Measurements from ENCODE around the gene HSBP1L1. TPM values are rescaled to one million over a fixed set of nuclear protein-coding genes. Genes with fewer than 3 reads are reported as not detected.

The HSBP1L1 gene
- total RNA-seq, result 10 to 100 TPM; 14.2 to 14.8 TPM

DNA sequence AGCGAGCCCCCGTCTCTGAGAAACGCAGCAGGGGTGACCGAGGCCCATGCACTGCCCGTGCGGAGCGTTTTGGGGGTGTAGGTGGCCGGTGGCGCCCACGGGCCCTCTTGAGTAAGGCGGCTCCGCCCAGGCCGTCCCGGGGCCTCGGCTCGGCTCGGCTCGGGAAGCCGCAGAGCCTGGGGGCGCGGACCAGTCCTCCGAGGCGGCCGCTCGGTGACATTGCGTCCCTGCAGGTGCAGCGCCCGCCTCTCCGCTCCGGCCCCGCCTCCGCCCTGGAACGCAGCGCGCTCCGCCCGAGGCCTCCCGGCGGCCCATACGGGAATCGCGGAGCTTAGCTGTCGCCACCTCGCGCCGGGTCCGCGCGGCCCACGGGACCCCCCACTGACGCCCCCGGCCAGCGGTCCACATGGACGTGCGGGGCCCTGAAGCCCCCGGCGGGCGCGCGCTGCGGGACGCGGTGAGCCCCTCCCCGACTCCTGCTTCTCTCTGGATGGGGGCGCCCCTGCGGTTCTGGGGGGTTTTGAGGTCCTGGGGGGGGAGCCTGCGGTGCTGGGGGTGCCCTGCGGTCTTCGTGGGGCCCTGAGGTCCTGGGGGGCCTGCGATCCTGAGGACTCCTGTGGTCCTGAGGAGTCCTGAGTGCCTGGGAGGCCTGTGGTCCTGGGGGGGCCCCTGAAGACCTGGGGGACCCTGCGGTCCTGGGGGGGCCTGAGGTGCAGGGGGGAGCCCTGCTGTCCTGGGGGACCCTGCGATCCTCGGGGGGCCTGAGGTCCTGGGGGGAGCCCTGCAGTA is at the start of gene HSBP1L1:
Gene HSBP1L1 (plus strand): TSS at position 314 of the 789 bp plus-strand sequence. CDS start 93 bp downstream, at position 407.
- intact Hi-C loops (cut with micrococcal nuclease), result loop anchor here (1.0 to 5.0 kb wide), 4 partner anchors 13 to 286 kb away; partner anchors contain the start of genes CTDP1, KCNG2, SLC66A2 and TXNL4A
- H3K27ac Mint-ChIP-seq, result peak within 1 kb of the TSS; percentile 80
- DNase-seq, result peak; percentile 78
- CTCF ChIA-PET, result interaction anchor here (0.6 to 1.0 kb wide), 3 partner anchors 20 to 124 kb away, joined by 3 to 5 read pairs (median 4); no protein-coding TSS in a partner anchor
- H3K4me3 Mint-ChIP-seq, result peak within 1 kb of the TSS; percentile 71
- H3K36me3 Mint-ChIP-seq (ENCODE audit: low read depth), result peaks cover 4% of the 10 kb centered on the region
- H3K27me3 Mint-ChIP-seq (ENCODE audit: low read depth), result no peaks in the 10 kb centered on the region
- H3K4me1 Mint-ChIP-seq (ENCODE audit: low read depth), result peaks cover 23% of the 10 kb centered on the region
- no peaks in the 10 kb centered on the region for H3K9me3 Mint-ChIP-seq

GRCh38 chr18:79915161-79916127 is 49.0 kb upstream of the HSBP1L1 start:
- Mint-ChIP-seq H3K36me3 (ENCODE audit: low read depth) (peaks cover 19% of the 10 kb centered on the region), H3K4me3 (no peak overlapping the region), H3K9me3 (no peaks in the 10 kb centered on the region), H3K27ac (no peak overlapping the region), H3K4me1 (ENCODE audit: low read depth) (peaks cover 25% of the 10 kb centered on the region), H3K27me3 (ENCODE audit: low read depth) (no peaks in the 10 kb centered on the region)
- intact Hi-C loops (cut with micrococcal nuclease), result no loop called here
- CTCF ChIA-PET, result no interaction called here
- no peak for DNase-seq

DNA sequence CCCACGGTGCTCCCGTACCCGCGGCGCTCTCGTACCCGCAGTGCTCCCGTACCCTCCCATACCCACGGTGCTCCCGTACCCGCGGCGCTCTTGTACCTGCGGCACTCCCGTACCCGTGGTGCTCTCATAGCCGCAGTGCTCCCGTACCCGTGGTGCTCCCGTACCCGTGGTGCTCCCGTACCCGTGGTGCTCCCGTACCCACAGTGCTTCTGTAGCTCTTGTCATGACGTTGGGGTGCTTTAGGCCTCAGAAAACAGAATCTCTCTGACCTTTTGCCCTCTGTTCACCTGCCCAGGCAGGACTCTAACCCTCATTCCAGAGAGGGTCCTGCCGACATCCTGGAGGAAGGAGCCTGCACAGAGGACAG is 48.3 kb upstream of the HSBP1L1 start:
- CTCF ChIA-PET, result no interaction called here
- DNase-seq, result no peak
- Mint-ChIP-seq H3K4me1 (ENCODE audit: low read depth) (peaks cover 22% of the 10 kb centered on the region), H3K4me3 (no peak overlapping the region), H3K36me3 (ENCODE audit: low read depth) (peaks cover 19% of the 10 kb centered on the region), H3K27me3 (ENCODE audit: low read depth) (no peaks in the 10 kb centered on the region), H3K27ac (no peak overlapping the region), H3K9me3 (no peaks in the 10 kb centered on the region)
- intact Hi-C loops (cut with micrococcal nuclease), result no loop called here

GRCh38 chr18:79916546-79917168 is 47.8 kb upstream of the HSBP1L1 start:
- CTCF ChIA-PET, result no interaction called here
- Mint-ChIP-seq H3K27me3 (ENCODE audit: low read depth) (no peaks in the 10 kb centered on the region), H3K36me3 (ENCODE audit: low read depth) (peaks cover 19% of the 10 kb centered on the region), H3K4me1 (ENCODE audit: low read depth) (peaks cover 22% of the 10 kb centered on the region), H3K27ac (no peak overlapping the region), H3K9me3 (no peaks in the 10 kb centered on the region), H3K4me3 (no peak overlapping the region)
- DNase-seq, result no peak
- intact Hi-C loops (cut with micrococcal nuclease), result no loop called here

GRCh38 chr18:79917169-79917852 is 47.1 kb upstream of the HSBP1L1 start:
- intact Hi-C loops (cut with micrococcal nuclease), result no loop called here
- CTCF ChIA-PET, result no interaction called here
- no peaks in the 10 kb centered on the region for H3K27me3 Mint-ChIP-seq (ENCODE audit: low read depth)
- no peak overlapping the region for H3K27ac Mint-ChIP-seq
- H3K4me1 Mint-ChIP-seq (ENCODE audit: low read depth), result peaks cover 20% of the 10 kb centered on the region
- no peak overlapping the region for H3K4me3 Mint-ChIP-seq
- DNase-seq, result no peak
- no peaks in the 10 kb centered on the region for H3K9me3 Mint-ChIP-seq
- peaks cover 20% of the 10 kb centered on the region for H3K36me3 Mint-ChIP-seq (ENCODE audit: low read depth)

DNA sequence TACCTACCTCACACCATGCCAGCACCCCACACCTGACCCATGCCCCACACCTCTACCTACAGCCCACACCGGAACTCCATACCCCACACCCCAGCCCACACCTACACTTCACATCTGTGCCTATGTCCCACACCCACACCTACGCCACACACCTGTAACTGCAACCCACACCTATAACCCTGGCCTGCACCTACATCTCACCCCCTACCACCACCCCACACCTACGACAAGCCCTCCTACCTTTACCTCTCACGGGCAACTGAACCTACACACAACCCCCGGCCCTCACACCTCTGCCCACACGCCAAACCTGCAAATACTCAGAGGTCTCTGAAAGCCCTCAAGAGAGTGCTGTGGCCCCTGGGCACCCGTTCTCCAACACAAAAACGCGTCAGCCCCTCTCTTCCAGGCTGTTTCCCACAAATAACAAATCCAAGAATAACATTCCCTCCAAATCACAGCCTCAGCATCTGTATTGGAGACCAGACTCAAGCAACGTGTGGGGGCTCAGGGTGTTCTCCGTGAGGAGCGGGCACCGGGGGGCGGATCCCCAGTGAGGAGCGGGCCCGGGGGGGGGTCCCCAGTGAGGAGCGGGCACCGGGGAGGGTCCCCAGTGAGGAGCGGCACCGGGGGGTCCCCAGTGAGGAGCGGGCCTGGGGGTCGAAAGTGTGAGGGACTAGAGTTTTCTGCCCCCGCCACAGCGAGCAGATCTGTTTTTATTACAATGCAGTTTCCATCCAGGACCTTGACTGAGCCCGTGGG is 46.4 kb upstream of the HSBP1L1 start:
- CTCF ChIA-PET, result no interaction called here
- Mint-ChIP-seq H3K4me1 (ENCODE audit: low read depth) (peaks cover 13% of the 10 kb centered on the region), H3K27ac (no peak overlapping the region), H3K36me3 (ENCODE audit: low read depth) (peaks cover 20% of the 10 kb centered on the region), H3K9me3 (no peaks in the 10 kb centered on the region), H3K27me3 (ENCODE audit: low read depth) (no peaks in the 10 kb centered on the region), H3K4me3 (no peak overlapping the region)
- intact Hi-C loops (cut with micrococcal nuclease), result no loop called here
- no peak for DNase-seq

DNA sequence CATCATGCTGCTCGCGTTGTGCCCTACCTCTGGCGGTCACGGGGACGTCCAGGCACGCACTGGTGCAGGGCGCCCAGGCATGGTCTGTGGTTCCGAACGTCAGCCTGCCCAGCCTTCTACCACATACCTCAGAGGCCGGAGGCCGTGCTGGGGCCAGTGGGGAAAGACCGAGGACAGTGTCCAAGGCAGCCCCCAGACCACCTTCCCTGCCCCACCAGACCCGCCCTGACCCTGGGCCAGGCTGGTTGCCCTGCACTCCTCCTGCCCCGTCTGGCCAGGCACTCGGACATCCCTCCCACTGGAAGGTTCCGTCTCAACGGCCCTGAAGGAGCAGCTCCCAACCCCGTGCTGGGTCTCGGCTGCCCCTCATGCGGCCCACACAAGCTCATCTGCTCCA is 45.8 kb upstream of the HSBP1L1 start:
- no peak overlapping the region for H3K27ac Mint-ChIP-seq
- no peaks in the 10 kb centered on the region for H3K27me3 Mint-ChIP-seq (ENCODE audit: low read depth)
- peaks cover 18% of the 10 kb centered on the region for H3K36me3 Mint-ChIP-seq (ENCODE audit: low read depth)
- DNase-seq, result no peak
- peaks cover 8% of the 10 kb centered on the region for H3K4me1 Mint-ChIP-seq (ENCODE audit: low read depth)
- CTCF ChIA-PET, result no interaction called here
- no peaks in the 10 kb centered on the region for H3K9me3 Mint-ChIP-seq
- intact Hi-C loops (cut with micrococcal nuclease), result no loop called here
- no peak overlapping the region for H3K4me3 Mint-ChIP-seq

- intact Hi-C loops (cut with micrococcal nuclease), result no loop called here
- Mint-ChIP-seq H3K4me1 (ENCODE audit: low read depth) (peaks cover 4% of the 10 kb centered on the region), H3K27me3 (ENCODE audit: low read depth) (no peaks in the 10 kb centered on the region), H3K27ac (no peak overlapping the region), H3K9me3 (no peaks in the 10 kb centered on the region), H3K36me3 (ENCODE audit: low read depth) (peaks cover 22% of the 10 kb centered on the region), H3K4me3 (no peak overlapping the region)
- DNase-seq, result no peak
- CTCF ChIA-PET, result no interaction called here
Measured at GRCh38 chr18:79919089-79919488, 45.4 kb upstream of the HSBP1L1 start.

- no peak for DNase-seq
- Mint-ChIP-seq H3K27me3 (ENCODE audit: low read depth) (no peaks in the 10 kb centered on the region), H3K36me3 (ENCODE audit: low read depth) (peaks cover 13% of the 10 kb centered on the region), H3K4me1 (ENCODE audit: low read depth) (no peaks in the 10 kb centered on the region), H3K4me3 (no peak overlapping the region), H3K9me3 (no peaks in the 10 kb centered on the region), H3K27ac (no peak overlapping the region)
- CTCF ChIA-PET, result no interaction called here
- intact Hi-C loops (cut with micrococcal nuclease), result no loop called here
Measured at GRCh38 chr18:79921984-79922965, 42.2 kb upstream of the HSBP1L1 start.

- DNase-seq, result no peak
- Mint-ChIP-seq H3K4me1 (ENCODE audit: low read depth) (no peaks in the 10 kb centered on the region), H3K9me3 (no peaks in the 10 kb centered on the region), H3K4me3 (no peak overlapping the region), H3K27me3 (ENCODE audit: low read depth) (no peaks in the 10 kb centered on the region), H3K27ac (no peak overlapping the region), H3K36me3 (ENCODE audit: low read depth) (peaks cover 13% of the 10 kb centered on the region)
- intact Hi-C loops (cut with micrococcal nuclease), result no loop called here
- CTCF ChIA-PET, result no interaction called here
Measured at GRCh38 chr18:79922971-79923411, 41.5 kb upstream of the HSBP1L1 start.
